ENCODE data around the gene TAF1D.

GRCh38 chr11:93757301-93757700 is 16.0 kb upstream of the TAF1D start:
- TF ChIP-seq TAF1 (IDR thresholded peaks at IDR 0.05; ENCODE audit: low read depth) (no peak), EGR1 (IDR thresholded peaks at IDR 0.05) (no peak), FOXM1 (IDR thresholded peaks at IDR 0.05; ENCODE audit: borderline replicate concordance, low read depth) (no peak), RAD21 (IDR thresholded peaks at IDR 0.05; ENCODE audit: low read depth) (no peak), YY1 (IDR thresholded peaks at IDR 0.05; ENCODE audit: low read depth) (no peak), REST (IDR thresholded peaks at IDR 0.05; ENCODE audit: low read depth) (no peak), CEBPB (IDR thresholded peaks at IDR 0.05) (no peak), EP300 (IDR thresholded peaks at IDR 0.05; ENCODE audit: borderline replicate concordance) (no peak), ZBTB7A (IDR thresholded peaks at IDR 0.05; ENCODE audit: low read depth) (no peak)
- TF ChIP-seq, protein P1, sequence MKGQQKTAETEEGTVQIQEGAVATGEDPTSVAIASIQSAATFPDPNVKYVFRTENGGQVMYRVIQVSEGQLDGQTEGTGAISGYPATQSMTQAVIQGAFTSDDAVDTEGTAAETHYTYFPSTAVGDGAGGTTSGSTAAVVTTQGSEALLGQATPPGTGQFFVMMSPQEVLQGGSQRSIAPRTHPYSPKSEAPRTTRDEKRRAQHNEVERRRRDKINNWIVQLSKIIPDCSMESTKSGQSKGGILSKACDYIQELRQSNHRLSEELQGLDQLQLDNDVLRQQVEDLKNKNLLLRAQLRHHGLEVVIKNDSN (IDR thresholded peaks at IDR 0.05), result no peak
- TF ChIP-seq, protein P2, sequence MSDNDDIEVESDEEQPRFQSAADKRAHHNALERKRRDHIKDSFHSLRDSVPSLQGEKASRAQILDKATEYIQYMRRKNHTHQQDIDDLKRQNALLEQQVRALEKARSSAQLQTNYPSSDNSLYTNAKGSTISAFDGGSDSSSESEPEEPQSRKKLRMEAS (IDR thresholded peaks at IDR 0.05), result no peak

Data from Ishikawa (cell line).